ENCODE measurements around the gene DLGAP3. TPM values are rescaled to one million over a fixed set of nuclear protein-coding genes. Genes with fewer than 3 reads are reported as not detected.
"Not testable (repeated sequence)": the region's sequence is repeated elsewhere in the genome, so short reads cannot be mapped to it uniquely, and the experiment has no call there.

The DLGAP3 gene
- total and polyA plus RNA-seq, 5 donors from 2014 or later, result 0.11 to 1.2 (median 0.21) TPM

- not testable (repeated sequence) for H3K4me3 ChIP-seq (ENCODE audit: low read depth, low read length); H3K9me3 Mint-ChIP-seq; H3K36me3 Mint-ChIP-seq; H3K4me1 Mint-ChIP-seq; H3K27ac ChIP-seq (ENCODE audit: insufficient read depth, low read length, poor library complexity, severe bottlenecking); H3K36me3 ChIP-seq (ENCODE audit: control insufficient read depth, insufficient read depth, low read length); H3K4me3 Mint-ChIP-seq; H3K9me3 ChIP-seq (ENCODE audit: control insufficient read depth in 2 of 2, low read length in 2 of 2); H3K27me3 ChIP-seq (ENCODE audit: control insufficient read depth, insufficient read depth, low read length); DNase-seq; H3K4me1 ChIP-seq (ENCODE audit: control insufficient read depth, insufficient read depth, low read length, poor library complexity, severe bottlenecking); ATAC-seq (ENCODE audit: low read depth in 2 of 2); H3K27ac Mint-ChIP-seq
- H3K27me3 Mint-ChIP-seq, result peaks cover 19% of the 10 kb centered on the region
Observed at GRCh38 chr1:34947641-34948314, 18.3 kb upstream of the DLGAP3 start.

DNA sequence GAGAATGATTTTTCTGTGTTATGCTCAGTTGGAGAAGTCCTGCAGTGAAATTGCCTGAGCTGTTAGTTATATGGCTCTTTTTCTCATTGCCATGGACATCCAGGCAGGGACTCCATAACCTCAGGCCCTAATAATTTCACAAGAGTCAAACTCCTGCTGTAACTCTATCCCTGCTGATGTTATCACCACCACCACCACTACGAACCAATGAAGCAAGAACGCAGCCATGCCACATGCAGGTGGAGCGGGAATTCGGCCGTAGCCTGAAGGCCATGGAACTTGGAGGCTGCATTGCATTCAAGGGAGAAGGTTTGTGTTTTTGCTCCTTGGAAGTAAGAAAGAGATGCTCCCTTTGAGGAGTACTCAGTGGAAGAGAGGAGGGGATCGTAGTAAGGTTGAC, 16.8 kb upstream of the DLGAP3 start:
- H3K27ac ChIP-seq (ENCODE audit: insufficient read depth, low read length, poor library complexity, severe bottlenecking), result no peak overlapping the region
- no peak overlapping the region for H3K4me3 Mint-ChIP-seq
- H3K4me1 ChIP-seq (ENCODE audit: control insufficient read depth, insufficient read depth, low read length, poor library complexity, severe bottlenecking), result no peaks in the 10 kb centered on the region
- peaks cover 28% of the 10 kb centered on the region for H3K27me3 Mint-ChIP-seq
- ATAC-seq (ENCODE audit: low read depth in 2 of 2) (no peak), DNase-seq (no peak)
- no peaks in the 10 kb centered on the region for H3K9me3 ChIP-seq (ENCODE audit: control insufficient read depth in 2 of 2, low read length in 2 of 2)
- no peaks in the 10 kb centered on the region for H3K4me1 Mint-ChIP-seq
- peaks cover 0 to 5% (median 3%) of the 10 kb centered on the region in 7 donors for H3K9me3 Mint-ChIP-seq
- H3K27me3 ChIP-seq (ENCODE audit: control insufficient read depth, insufficient read depth, low read length), result peaks cover 7% of the 10 kb centered on the region
- H3K4me3 ChIP-seq (ENCODE audit: low read depth, low read length), result no peak overlapping the region
- no peaks in the 10 kb centered on the region for H3K36me3 ChIP-seq (ENCODE audit: control insufficient read depth, insufficient read depth, low read length)
- H3K27ac Mint-ChIP-seq, result no peak overlapping the region
- H3K36me3 Mint-ChIP-seq, result peaks cover 4% of the 10 kb centered on the region

- peaks cover 12% of the 10 kb centered on the region for H3K27me3 ChIP-seq (ENCODE audit: control insufficient read depth, insufficient read depth, low read length)
- not testable (repeated sequence) for H3K27ac ChIP-seq (ENCODE audit: insufficient read depth, low read length, poor library complexity, severe bottlenecking); H3K4me1 ChIP-seq (ENCODE audit: control insufficient read depth, insufficient read depth, low read length, poor library complexity, severe bottlenecking); H3K9me3 ChIP-seq (ENCODE audit: control insufficient read depth in 2 of 2, low read length in 2 of 2); H3K4me3 Mint-ChIP-seq; H3K4me3 ChIP-seq (ENCODE audit: low read depth, low read length); H3K36me3 Mint-ChIP-seq; H3K4me1 Mint-ChIP-seq; ATAC-seq (ENCODE audit: low read depth in 2 of 2); H3K9me3 Mint-ChIP-seq; H3K27ac Mint-ChIP-seq; DNase-seq; H3K36me3 ChIP-seq (ENCODE audit: control insufficient read depth, insufficient read depth, low read length)
- peaks cover 33% of the 10 kb centered on the region for H3K27me3 Mint-ChIP-seq
Observed at GRCh38 chr1:34941798-34942197, 12.3 kb upstream of the DLGAP3 start.

DNA sequence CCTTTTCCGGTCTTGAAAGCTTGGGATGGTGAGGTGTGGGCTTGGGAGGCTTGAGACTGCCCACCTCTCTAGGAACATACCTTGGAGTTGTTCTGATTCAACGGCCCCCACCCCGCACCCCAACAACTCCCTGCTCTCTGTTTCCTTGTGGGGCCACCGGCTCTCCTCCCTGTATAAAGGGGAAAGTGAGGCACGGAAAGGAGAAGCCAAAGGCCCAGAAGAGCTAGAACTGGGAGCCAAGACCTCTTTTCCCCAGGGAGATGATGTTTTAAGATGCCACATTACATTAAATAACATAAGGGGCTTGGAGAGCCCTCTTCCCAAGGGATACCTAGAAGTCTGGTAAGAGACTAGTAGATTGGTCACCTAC, 1.2 kb upstream of the DLGAP3 start:
- ATAC-seq (ENCODE audit: low read depth in 2 of 2) (no peak), DNase-seq (no peak)
- H3K4me3 ChIP-seq (ENCODE audit: low read depth, low read length), result no peak overlapping the region
- peaks cover 15% of the 10 kb centered on the region for H3K4me1 ChIP-seq (ENCODE audit: control insufficient read depth, insufficient read depth, low read length, poor library complexity, severe bottlenecking)
- peaks cover 20% of the 10 kb centered on the region for H3K27me3 ChIP-seq (ENCODE audit: control insufficient read depth, insufficient read depth, low read length)
- Mint-ChIP-seq H3K4me1 (peaks cover 4 to 14% (median 9%) of the 10 kb centered on the region in 4 donors), H3K4me3 (peak overlapping the region; percentile 7 to 75 (median 48)), H3K9me3 (peaks cover 0 to 4% (median 0%) of the 10 kb centered on the region in 7 donors), H3K27me3 (peaks cover 59% of the 10 kb centered on the region), H3K27ac (no peak overlapping the region), H3K36me3 (peaks cover 3% of the 10 kb centered on the region)
- H3K36me3 ChIP-seq (ENCODE audit: control insufficient read depth, insufficient read depth, low read length), result no peaks in the 10 kb centered on the region
- H3K9me3 ChIP-seq (ENCODE audit: control insufficient read depth in 2 of 2, low read length in 2 of 2), result no peaks in the 10 kb centered on the region
- H3K27ac ChIP-seq (ENCODE audit: insufficient read depth, low read length, poor library complexity, severe bottlenecking), result no peak overlapping the region

DNA sequence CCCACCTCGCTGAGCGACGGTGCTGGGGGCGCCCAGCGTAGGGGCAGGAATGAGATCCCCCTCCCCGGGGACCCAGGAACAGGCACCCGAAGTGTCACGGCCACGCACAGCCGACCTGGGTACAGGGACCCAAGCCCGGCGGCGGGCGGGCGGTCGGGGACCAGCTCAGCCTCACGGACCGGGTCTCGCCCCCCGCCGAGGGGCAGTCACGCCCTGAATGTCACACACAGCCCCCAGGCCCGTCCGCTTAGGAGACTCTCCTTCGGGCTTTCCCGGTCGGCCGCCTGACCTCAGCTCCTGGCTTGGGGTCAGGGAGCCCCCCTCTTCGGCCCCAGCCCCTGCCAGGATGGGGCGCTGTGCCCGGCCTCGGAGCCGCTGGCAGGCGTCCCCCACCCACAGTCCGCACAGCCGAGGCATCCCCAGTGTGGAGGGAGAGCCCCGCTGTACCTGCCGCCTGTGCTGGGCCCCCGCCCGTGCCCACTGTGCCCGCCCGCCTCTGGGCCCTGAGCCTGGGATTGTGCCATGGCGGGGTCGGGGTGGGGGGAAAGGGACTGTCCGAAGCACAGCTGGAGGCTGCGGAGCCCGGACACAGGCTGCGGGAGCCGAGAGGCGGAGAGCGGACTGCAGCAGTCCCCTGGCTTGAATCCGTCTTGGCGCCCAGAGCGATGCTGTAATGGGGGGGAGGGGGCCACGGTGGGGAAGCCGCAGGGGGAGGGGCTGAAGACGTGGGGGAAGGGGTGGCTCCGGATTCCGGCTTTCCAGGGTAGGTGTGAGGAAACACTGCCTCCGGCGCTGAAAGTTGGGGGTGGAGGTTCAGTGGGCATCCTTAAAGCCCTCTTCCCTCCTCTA, 627 bp upstream of the DLGAP3 start:
- H3K4me3 ChIP-seq (ENCODE audit: low read depth, low read length), result no peak overlapping the region
- no peak for ATAC-seq (ENCODE audit: low read depth in 2 of 2)
- Mint-ChIP-seq H3K27me3 (peaks cover 65% of the 10 kb centered on the region), H3K9me3 (peaks cover 0 to 4% (median 0%) of the 10 kb centered on the region in 7 donors), H3K36me3 (peaks cover 3% of the 10 kb centered on the region), H3K4me1 (peaks cover 4 to 14% (median 9%) of the 10 kb centered on the region in 4 donors), H3K27ac (no peak overlapping the region), H3K4me3 (peak overlapping the region; percentile 7 to 75 (median 48))
- DNase-seq, result no peak
- H3K4me1 ChIP-seq (ENCODE audit: control insufficient read depth, insufficient read depth, low read length, poor library complexity, severe bottlenecking), result peaks cover 15% of the 10 kb centered on the region
- no peaks in the 10 kb centered on the region for H3K9me3 ChIP-seq (ENCODE audit: control insufficient read depth in 2 of 2, low read length in 2 of 2)
- peaks cover 20% of the 10 kb centered on the region for H3K27me3 ChIP-seq (ENCODE audit: control insufficient read depth, insufficient read depth, low read length)
- no peaks in the 10 kb centered on the region for H3K36me3 ChIP-seq (ENCODE audit: control insufficient read depth, insufficient read depth, low read length)
- no peak overlapping the region for H3K27ac ChIP-seq (ENCODE audit: insufficient read depth, low read length, poor library complexity, severe bottlenecking)

GRCh38 chr1:34928699-34929496, 552 bp downstream of the DLGAP3 start:
- DNase-seq (peak in 2 of 3 donors; percentile 8 to 10), ATAC-seq (ENCODE audit: low read depth in 2 of 2) (peak in 1 of 2 donors; percentile 30)
- Histone ChIP-seq H3K36me3 (ENCODE audit: control insufficient read depth, insufficient read depth, low read length) (no peaks in the 10 kb centered on the region), H3K27me3 (ENCODE audit: control insufficient read depth, insufficient read depth, low read length) (peaks cover 25% of the 10 kb centered on the region), H3K4me1 (ENCODE audit: control insufficient read depth, insufficient read depth, low read length, poor library complexity, severe bottlenecking) (peaks cover 15% of the 10 kb centered on the region), H3K9me3 (ENCODE audit: control insufficient read depth in 2 of 2, low read length in 2 of 2) (no peaks in the 10 kb centered on the region), H3K4me3 (ENCODE audit: low read depth, low read length) (peak overlapping the region; percentile 62), H3K27ac (ENCODE audit: insufficient read depth, low read length, poor library complexity, severe bottlenecking) (no peak overlapping the region)
- peaks cover 74% of the 10 kb centered on the region for H3K27me3 Mint-ChIP-seq
- H3K4me1 Mint-ChIP-seq, result peaks cover 4 to 14% (median 9%) of the 10 kb centered on the region in 4 donors
- H3K9me3 Mint-ChIP-seq, result peaks cover 0 to 4% (median 0%) of the 10 kb centered on the region in 7 donors
- peak overlapping the region in 2 of 3 donors; percentile 3 to 51 for H3K27ac Mint-ChIP-seq
- H3K4me3 Mint-ChIP-seq, result peak overlapping the region; percentile 59 to 91 (median 80)
- H3K36me3 Mint-ChIP-seq, result peaks cover 3% of the 10 kb centered on the region

- Histone ChIP-seq H3K27ac (ENCODE audit: insufficient read depth, low read length, poor library complexity, severe bottlenecking) (no peak overlapping the region), H3K4me1 (ENCODE audit: control insufficient read depth, insufficient read depth, low read length, poor library complexity, severe bottlenecking) (peaks cover 15% of the 10 kb centered on the region), H3K4me3 (ENCODE audit: low read depth, low read length) (no peak overlapping the region), H3K27me3 (ENCODE audit: control insufficient read depth, insufficient read depth, low read length) (peaks cover 28% of the 10 kb centered on the region), H3K9me3 (ENCODE audit: control insufficient read depth in 2 of 2, low read length in 2 of 2) (no peaks in the 10 kb centered on the region), H3K36me3 (ENCODE audit: control insufficient read depth, insufficient read depth, low read length) (no peaks in the 10 kb centered on the region)
- Mint-ChIP-seq H3K4me3 (peak overlapping the region; percentile 59 to 91 (median 80)), H3K36me3 (peaks cover 3% of the 10 kb centered on the region), H3K4me1 (peaks cover 4 to 14% (median 9%) of the 10 kb centered on the region in 4 donors), H3K27ac (peak overlapping the region in 1 of 3 donors; percentile 51), H3K9me3 (peaks cover 0 to 6% (median 0%) of the 10 kb centered on the region in 7 donors), H3K27me3 (peaks cover 76% of the 10 kb centered on the region)
- no peak for ATAC-seq (ENCODE audit: low read depth in 2 of 2)
- DNase-seq, result no peak
Observed at GRCh38 chr1:34928066-34928696, 1.3 kb downstream of the DLGAP3 start.
